ENCODE data around the gene ITGB3BP. TPM values are rescaled to one million over a fixed set of nuclear protein-coding genes. Genes with fewer than 3 reads are reported as not detected.

ITGB3BP gene
- total RNA-seq, 1 experiment from 2014 or later: 79.2 TPM

GRCh38 chr1:63498106-63498505, 24.9 kb downstream of the ITGB3BP start:
- no TSS peak for BruUV-seq (replicated peaks)
- no peak for DNase-seq
- no peak overlapping the region for H3K27ac ChIP-seq
- H2AFZ ChIP-seq: no peak overlapping the region
- H3K4me2 ChIP-seq: no peak overlapping the region
- TF ChIP-seq CTCF (conservative IDR thresholded peaks at IDR 0.05) (no peak), EZH2 (IDR thresholded peaks at IDR 0.05; ENCODE audit: low read depth) (no peak)
- H3K4me1 ChIP-seq (replicated peaks; ENCODE audit: insufficient read depth): no peaks in the 10 kb centered on the region
- no peaks in the 10 kb centered on the region for H4K20me1 ChIP-seq (ENCODE audit: insufficient read depth)
- H3K79me2 ChIP-seq (ENCODE audit: low read depth): no peaks in the 10 kb centered on the region
- H3K4me3 ChIP-seq: no peak overlapping the region
- no peaks in the 10 kb centered on the region for H3F3A ChIP-seq (ENCODE audit: insufficient read depth, low read depth)
- intact Hi-C loops (cut with micrococcal nuclease; ENCODE audit: unreplicated experiment): no loop called here
- POLR2A ChIA-PET (ENCODE audit: unreplicated experiment): no interaction called here
- CTCF ChIA-PET: no interaction called here
- no peaks in the 10 kb centered on the region for H3K36me3 ChIP-seq (ENCODE audit: low read depth)
- no peaks in the 10 kb centered on the region for H3K9me3 ChIP-seq (ENCODE audit: insufficient read depth, low read depth)
- H3K9me2 ChIP-seq (ENCODE audit: insufficient read depth): 0 out of 2 replicates have a peak, but pooled peaks cover 4% of the 10 kb centered on the region
- no peaks in the 10 kb centered on the region for H3K27me3 ChIP-seq (ENCODE audit: insufficient read depth, low read depth)

DNA sequence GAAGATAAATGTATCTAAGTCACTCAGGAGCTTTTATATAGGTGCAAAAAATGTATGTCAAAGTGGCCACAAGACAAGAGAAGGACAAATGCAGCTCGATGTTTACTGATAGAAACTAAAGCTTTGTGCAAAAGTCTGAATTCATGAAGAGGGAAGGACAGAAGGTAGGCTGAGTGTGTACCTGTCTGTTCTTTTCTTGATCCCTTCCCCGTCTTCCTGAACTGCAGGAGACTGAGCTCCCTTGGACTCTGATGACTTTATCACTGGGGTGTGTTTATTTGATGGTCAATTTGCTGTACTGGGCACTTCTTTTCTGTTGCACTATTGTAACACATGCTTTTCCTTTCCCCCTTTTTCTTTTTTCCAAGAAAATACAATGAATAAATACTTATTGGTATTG, 25.4 kb downstream of the ITGB3BP start:
- H2AFZ ChIP-seq: no peak overlapping the region
- H3K4me3 ChIP-seq: no peak overlapping the region
- no peaks in the 10 kb centered on the region for H3K27me3 ChIP-seq (ENCODE audit: insufficient read depth, low read depth)
- no peak for TF ChIP-seq CTCF (conservative IDR thresholded peaks at IDR 0.05)
- TF ChIP-seq EZH2 (IDR thresholded peaks at IDR 0.05; ENCODE audit: low read depth): no peak
- no peaks in the 10 kb centered on the region for H3K79me2 ChIP-seq (ENCODE audit: low read depth)
- no peaks in the 10 kb centered on the region for H3K9me3 ChIP-seq (ENCODE audit: insufficient read depth, low read depth)
- no peaks in the 10 kb centered on the region for H3K4me1 ChIP-seq (replicated peaks; ENCODE audit: insufficient read depth)
- H3K36me3 ChIP-seq (ENCODE audit: low read depth): no peaks in the 10 kb centered on the region
- H4K20me1 ChIP-seq (ENCODE audit: insufficient read depth): no peaks in the 10 kb centered on the region
- no peak overlapping the region for H3K4me2 ChIP-seq
- H3F3A ChIP-seq (ENCODE audit: insufficient read depth, low read depth): no peaks in the 10 kb centered on the region
- no peak overlapping the region for H3K27ac ChIP-seq
- no peak for DNase-seq
- ChIA-PET POLR2A (ENCODE audit: unreplicated experiment) (no interaction called here), CTCF (no interaction called here)
- H3K9me2 ChIP-seq (ENCODE audit: insufficient read depth): 0 out of 2 replicates have a peak, but pooled peaks cover 4% of the 10 kb centered on the region
- intact Hi-C loops (cut with micrococcal nuclease; ENCODE audit: unreplicated experiment): no loop called here
- no TSS peak for BruUV-seq (replicated peaks)

- no peak for TF ChIP-seq EZH2 (IDR thresholded peaks at IDR 0.05; ENCODE audit: low read depth)
- no peak for TF ChIP-seq CTCF (conservative IDR thresholded peaks at IDR 0.05)
- DNase-seq: no peak
- Histone ChIP-seq H4K20me1 (ENCODE audit: insufficient read depth) (no peaks in the 10 kb centered on the region), H3K79me2 (ENCODE audit: low read depth) (no peaks in the 10 kb centered on the region), H3K9me2 (ENCODE audit: insufficient read depth) (no peaks in the 10 kb centered on the region), H3K9me3 (ENCODE audit: insufficient read depth, low read depth) (no peaks in the 10 kb centered on the region), H3K4me2 (no peak overlapping the region), H3K4me1 (replicated peaks; ENCODE audit: insufficient read depth) (no peaks in the 10 kb centered on the region), H3K27me3 (ENCODE audit: insufficient read depth, low read depth) (no peaks in the 10 kb centered on the region), H3K27ac (no peak overlapping the region), H3K4me3 (no peak overlapping the region), H3K36me3 (ENCODE audit: low read depth) (no peaks in the 10 kb centered on the region), H3F3A (ENCODE audit: insufficient read depth, low read depth) (no peaks in the 10 kb centered on the region; the same call in 1 of the 2 replicates), H2AFZ (no peak overlapping the region)
- ChIA-PET CTCF (no interaction called here), POLR2A (ENCODE audit: unreplicated experiment) (no interaction called here)
- intact Hi-C loops (cut with micrococcal nuclease; ENCODE audit: unreplicated experiment): no loop called here
- no TSS peak for BruUV-seq (replicated peaks)
Measured at GRCh38 chr1:63487336-63488065, 35.5 kb downstream of the ITGB3BP start.

Measured in PC-9 (cell line).